Daoy (cell line): ENCODE data around the gene EXOSC10. TPM values are rescaled to one million over a fixed set of nuclear protein-coding genes. Genes with fewer than 3 reads are reported as not detected.
"Not testable (repeated sequence)": the region's sequence is repeated elsewhere in the genome, so short reads cannot be mapped to it uniquely, and the experiment has no call there.

Source experiments
- DNase-seq: peaks from one replicate; pipeline ENCODE4 v3.0.0-alpha.2; 2015; ENCODE audit warnings: low read depth
- total RNA-seq: library from RNA; depleted of rRNA; stranded (reverse); fragments of >200 nt; shearing (Covaris generic); gene quantifications from 2 replicates; pipeline ENCODE4 v1.2.3, GENCODE V29; 2014

The EXOSC10 gene
- total RNA-seq, 1 experiment from 2014 or later = 69.1 TPM

DNA sequence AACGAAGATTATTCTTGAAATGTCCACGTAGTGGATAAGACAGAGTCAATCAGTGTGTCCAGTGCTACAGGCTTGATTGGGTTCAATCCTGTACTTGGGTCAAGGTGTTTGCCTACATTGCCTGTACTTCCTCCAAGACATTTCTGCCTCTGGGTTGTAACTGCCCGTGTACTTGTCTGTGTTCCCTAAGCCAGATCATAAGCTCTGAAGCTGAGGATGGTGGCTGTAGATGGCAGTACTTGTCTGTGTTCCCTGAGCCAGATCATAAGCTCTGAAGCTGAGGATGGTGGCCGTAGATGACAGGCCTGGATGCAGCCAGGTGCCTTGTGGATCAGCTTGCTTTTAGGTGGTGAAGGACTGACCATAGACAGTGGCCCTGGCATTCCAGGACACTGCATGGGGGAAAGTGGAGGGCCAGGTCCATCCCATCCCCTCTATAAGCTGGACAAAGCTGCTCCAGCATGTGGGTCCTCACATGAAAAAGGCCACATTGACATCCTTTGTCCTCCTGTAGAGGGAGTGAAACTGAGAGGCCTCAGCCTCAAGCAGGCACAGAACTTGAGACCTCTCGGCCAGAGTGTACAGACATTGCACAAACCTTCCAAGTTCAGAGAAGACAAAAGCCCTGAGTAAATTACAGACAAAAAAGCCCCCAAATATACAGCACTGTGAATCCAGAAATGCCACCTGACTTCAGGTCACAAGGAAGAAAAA lies 37.9 kb downstream of the EXOSC10 start:
- no peak for DNase-seq

DNA sequence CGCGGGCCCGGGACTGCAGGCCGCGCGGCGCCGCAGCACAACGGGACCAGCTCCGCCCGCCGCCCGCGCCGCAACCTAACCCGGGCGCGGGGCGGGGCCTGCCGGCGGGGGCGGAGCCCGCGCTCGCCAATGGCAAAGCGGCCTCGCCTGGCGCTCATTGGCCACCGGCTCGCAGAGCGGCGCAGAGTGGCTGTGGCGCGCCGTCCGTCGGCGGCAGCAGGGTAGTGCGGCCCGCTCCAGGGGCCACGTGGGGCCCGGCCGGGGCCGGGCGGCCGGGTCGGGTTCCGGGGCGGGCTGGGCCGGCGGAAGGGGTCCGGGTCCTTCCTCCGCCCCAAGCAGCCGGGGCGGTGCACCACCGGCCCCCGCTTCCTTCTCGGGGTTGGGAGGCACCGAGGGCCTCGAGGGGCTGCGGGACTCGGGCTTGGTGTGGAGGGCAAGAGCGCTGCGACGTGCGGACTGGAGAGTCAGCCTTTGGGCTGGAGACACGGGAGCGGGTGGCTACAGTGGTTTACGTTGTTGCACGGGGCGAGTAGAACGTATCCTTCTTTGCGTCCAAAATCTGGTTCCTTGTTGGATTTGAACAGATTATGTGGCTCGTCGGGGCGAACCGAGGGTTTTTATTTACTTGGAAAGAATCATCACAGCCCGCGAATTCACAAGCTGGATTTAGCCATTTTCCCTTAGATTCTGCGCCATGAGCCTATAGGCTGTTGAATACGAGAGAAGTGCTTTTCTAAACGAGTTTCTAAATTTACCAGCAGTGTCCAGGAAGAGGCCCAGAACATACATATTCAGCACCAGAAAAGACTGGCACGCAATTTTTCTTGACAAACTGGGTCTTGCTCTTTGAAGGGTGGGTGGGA lies 39.5 kb downstream of the EXOSC10 start, which contains the start of gene SRM:
Gene SRM, minus strand, starts transcription at position 51 of the 863 bp plus-strand sequence. CDS start 75 bp downstream, outside the sequence.
- DNase-seq = peak; percentile 98

DNA sequence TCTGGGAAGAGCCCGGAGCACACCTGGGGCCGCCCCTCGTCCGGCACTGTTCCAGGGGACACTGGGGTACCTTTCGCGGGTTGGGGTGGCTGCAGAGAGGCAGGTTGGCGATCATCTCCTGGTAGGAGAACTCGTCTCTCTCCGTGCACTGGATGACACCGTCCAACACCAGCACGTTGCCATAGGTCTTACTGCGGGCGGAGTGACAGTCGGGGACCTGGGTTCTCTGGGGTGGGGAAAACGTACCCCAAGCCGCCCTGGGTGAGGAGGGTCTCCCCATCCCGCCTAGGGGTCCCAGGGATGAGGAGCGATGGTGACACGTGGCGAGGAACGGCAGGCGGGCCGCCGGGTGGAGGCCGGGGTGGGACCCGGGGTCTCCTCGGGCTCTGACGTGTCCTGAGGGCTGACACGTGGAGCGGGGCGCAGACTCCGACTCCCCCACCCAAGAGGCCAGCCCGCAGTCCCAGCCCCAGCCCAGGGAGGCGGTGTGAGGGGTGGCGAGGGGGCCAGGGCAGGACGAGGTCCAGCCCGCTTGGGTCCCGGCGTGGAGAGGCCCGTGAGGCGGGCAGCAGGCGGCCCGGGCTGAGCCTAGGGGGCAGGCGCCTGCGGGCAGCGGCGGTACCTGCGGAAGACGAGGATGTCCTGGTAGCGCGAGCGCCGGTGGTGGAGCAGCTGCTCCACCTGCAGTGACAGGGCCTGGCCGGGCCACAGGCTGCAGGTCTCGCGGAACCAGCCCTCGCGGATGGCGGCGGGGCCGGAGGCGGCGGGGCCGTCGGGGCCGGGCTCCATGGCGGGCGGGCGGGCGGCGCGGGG lies 40.3 kb downstream of the EXOSC10 start:
- DNase-seq = peak; percentile 26

DNA sequence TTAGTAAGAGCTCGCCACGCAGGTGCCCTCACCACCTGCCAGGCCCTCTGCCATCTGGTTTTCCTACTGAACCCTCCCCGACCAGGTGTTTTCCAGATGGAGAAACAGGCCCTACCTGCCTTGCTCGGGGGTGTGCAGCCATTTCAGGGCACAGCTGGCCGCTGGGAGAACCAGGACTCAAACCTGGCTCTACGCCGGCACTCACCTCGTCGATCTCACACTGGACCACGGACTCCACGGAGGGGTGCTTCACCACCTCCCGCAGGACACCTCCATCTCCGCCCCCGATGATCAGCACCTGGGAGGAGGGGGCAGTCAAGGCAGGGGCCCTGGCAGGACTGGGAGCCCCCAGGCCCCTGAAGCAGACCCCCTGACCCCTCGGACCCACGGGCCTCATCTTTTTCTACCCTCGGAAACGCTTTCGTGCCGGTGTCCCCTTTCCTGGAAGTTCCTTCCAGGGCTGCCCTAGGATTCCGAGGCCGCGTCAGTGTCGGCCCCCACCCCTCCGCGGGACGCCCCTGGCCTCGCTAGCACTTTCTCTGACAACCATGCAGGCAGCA lies 41.0 kb downstream of the EXOSC10 start:
- no peak for DNase-seq

DNA sequence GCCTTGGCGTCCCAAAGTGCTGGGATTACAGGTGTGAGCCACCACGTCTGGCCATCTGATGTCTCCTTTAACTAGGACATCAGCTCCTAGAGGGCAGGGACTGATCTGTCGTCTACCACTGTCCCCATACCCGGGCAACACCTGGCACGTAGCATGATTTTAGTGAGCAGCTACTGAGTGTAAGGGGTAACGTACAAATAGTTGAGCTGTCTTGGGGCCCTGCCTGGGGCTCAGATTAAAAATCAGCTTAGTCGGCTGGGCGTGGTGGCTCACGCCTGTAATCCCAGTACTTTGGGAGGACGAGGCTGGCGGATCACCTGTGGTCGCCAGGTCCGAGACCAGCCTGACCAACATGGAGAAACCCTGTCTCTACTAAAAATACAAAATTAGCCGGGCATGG lies 41.6 kb downstream of the EXOSC10 start:
- no peak for DNase-seq

DNA sequence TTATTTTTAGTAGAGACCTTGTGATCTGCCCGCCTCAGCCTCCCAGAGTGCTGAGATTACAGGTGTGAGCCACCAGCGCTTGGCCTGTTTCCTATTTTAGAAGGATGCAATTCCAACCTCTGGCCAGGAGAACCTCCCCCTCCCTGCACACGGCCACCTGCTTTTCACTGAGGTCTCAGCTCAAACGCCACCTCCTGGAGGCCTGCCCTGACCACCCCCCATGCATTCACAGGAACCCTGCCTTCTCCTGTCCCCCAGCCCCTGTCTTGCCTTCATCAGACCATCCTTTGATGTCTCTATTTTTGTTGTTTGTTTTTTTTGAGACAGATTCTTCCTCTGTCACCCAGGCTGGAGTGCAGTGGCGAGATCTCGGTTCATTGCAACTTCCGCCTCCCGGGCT lies 42.2 kb downstream of the EXOSC10 start:
- no peak for DNase-seq

DNA sequence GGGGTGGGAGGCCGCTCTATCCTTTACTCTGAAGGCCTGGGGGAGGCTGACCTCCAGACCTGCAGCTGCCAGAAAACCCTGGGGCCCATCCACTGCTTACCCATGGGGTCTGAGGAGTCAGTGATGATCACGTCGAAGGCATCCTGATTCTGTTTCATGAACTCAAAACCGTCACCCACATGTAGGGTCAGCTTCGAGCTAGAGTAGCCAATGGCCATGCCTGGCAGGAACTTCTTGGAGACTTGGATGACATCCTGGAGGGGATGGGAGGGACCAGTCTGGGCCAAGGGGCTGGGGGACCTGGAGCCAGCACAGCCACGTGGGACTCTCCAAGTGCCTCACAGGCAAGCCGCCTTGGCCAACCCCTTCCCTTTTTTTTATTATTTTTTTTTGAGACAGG lies 43.2 kb downstream of the EXOSC10 start:
- no peak for DNase-seq

DNA sequence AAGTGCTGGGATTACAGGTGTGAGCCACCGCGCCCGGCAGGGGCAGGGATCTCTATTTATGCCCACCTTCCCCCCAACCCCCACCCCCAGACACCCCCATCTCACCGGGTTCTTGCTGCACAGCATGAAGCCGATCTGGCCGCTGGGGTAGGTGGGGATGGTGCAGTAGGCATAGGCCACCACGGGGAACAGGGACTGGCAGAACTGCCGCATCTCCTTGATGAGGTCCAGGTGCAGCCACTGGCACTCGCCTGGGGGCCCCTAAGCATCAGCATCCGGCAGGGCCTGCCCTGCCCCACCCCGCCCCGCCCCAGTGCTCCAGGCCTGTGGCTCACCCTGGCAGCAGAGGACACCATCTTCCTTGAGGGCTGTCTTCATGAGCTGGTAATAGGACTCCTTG lies 44.0 kb downstream of the EXOSC10 start:
- DNase-seq = no peak

DNA sequence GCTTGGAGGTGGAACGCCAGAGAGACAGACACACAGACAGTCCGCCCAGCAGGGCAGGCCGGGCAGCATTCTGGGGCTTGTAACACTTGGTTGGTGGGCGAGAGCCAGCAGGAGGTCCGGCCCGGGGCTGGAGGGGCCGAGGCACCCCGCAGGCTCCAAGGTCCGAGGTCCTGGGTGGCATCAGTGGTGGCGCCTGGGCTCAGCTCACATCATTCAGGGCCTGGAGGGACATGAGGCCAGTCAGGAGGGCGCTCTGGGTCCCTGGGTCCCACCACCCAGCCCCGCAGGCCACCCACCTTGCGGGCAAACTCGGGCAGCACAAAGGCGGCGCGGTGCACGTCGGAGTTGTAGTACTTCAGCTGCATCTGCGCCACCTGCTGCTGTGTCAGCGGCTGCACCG lies 45.0 kb downstream of the EXOSC10 start:
- DNase-seq = no peak

DNA sequence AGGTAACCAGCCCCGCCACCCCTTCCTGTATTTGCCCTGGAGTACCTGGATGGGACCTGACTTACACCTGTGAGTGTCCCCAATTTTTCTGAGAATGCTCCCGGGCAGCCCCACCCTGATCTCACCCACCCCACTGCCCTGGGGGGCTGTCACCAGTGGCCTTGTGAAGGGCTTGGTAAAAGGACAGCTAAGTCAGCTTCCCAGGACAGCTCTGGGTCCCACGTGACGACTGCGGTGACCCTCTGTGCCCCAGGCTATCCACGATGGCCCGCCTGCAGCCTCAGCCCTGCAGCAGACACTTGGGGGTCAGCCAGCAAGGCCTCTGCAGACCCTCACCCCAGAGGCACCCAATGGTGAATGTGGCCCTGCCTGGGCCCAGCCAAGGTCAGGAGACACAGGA lies 45.5 kb downstream of the EXOSC10 start:
- no peak for DNase-seq

DNA sequence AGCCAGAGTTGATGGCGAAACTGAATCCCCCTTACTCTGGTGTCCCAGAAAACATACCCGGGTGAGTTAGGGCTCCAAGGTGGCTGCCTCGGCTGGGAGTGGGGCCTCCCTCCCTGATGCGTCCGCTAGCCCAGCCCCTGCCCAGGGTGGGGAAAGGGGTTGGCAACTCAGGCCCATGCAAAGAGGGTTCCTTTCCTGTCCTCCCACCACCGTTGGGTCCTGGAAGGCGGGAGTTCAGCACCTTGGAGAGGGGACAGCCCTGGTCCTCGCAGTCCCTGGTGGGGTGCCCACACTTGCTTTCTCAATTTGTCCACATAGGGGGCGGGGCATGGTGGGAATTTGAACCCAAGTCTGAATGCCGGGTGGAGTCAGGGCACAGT lies 45.9 kb downstream of the EXOSC10 start:
- DNase-seq = peak; percentile 25

DNA sequence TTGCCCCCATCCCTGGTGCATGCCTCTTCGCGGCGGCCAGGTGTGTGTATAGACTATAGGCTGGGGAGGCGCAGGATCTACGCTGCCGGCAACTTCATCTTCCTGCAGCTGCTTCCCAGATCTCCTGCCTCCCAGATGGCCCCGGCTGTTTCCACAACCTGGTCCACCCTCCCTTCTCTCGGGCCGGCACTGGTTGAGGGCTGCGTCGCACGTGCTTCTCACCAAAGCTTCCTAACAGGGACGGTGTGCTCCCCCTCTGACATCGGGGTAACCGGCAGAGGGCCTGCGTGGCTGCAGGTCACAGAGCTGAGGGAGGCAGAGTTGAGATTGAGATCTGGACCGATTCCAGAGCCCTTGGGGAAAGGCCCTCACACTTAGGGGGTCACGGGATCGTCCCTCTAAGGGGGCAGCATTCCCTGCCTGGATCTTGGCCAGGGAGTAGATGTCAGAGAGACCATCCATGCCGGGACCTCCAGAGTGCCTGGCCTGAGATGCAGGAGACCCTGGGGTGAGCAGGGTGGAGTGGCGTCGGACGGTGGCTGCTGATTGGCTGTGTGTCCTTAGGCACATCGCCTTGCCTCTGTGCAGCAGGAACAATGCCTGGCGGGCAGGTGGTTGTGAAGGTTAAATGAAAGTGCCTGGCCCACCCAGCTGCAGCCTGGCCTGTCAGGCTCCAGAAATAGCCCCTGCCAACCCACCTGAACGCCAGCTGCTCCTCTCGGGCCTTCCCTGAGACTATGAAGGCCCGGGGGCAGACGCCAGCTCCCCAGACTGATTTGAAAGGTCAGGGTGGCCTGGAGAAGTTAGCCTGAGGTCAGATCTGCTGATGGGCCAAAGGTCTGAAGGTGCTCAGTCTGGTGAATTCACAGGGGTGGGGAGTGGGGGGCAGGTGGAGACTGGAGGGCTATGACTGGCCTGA lies 46.6 kb downstream of the EXOSC10 start:
- no peak for DNase-seq

DNA sequence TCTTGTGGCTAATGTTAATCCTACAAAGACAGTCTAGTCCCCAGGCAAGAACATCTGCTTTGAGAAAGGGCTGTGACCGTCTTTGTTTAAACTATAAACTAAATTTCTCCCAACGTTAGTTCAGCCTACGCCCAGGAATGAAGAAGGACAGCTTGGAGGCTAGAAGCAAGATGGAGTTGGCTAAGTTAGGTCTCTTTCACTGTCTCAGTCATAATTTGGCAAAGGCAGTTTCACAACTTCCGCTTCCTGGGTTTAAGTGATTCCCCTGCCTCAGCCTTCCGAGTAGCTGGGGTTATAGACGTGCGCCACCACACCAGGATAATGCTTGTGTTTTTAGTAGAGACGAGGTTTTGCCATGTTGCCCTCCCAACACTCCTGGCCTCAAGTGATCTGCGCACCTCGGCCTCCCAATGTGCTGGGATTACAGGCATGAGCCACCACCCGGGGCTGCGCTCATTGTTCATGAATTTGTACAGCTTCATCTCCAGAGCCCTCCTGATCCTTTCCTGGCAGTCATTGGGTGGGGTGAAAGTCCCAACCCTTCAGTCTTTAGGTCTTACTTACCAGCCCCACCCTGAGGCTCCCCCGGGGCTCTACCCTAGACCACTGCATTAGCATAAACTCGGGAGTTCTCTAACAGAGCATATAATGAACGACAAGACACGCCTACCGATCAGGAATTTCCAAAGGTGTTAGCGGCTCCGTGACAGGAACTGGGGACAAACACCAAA lies 47.7 kb downstream of the EXOSC10 start:
- DNase-seq = no peak

DNA sequence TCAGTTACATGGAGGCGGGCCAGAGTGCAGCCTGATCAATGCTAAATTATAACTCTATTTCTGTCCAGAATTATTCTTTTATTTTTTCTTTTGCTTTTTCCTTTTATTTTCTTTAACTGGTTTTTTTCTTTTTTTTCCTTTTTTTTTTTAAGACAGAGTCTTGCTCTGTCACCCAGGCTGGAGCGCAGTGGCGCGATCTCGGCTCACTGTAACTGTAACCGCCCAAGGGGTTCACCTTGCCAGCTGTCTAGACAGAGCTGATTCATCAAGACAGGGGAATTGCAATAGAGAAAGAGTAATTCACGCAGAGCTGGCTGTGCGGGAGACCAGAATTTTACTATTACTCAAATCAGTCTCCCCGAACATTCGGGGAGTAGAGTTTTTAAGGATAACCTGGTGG lies 48.5 kb downstream of the EXOSC10 start:
- DNase-seq = not testable (repeated sequence)

DNA sequence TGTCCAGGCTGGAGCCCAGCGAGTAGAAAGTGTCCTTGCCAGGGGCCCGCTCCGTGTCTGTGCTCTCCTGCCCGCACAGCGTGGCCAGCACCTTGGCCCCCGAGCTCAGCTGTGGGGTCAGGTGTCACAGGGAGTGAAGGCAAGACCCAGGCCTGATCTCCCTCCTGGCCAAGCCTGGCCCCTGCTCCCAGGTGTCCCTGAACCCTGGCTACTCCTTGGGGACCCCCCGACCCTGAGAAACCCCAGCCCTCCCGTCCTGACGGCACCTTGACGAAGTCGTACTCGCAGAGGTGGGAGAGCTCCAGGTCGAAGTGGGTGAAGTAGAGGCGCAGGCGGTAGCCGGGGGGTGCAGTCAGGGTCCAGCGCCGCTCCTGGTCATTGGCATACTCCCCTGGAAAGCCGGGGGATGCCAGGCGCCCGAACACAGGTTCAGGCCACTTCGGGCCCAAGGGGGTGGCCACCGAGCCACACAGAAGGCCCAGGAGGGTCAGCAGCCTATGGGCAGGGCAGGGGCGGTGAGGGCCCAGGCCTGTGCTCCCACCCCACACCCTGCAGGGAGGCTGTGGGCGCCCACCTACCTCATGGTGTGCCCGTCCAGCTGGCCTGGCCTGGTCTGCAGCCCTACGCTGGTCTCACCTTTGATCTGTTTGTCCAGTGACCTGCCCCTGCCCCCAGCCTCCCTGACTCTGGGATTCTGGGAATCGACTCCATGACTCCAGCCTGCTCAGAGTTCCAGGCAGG lies 52.9 kb downstream of the EXOSC10 start, which contains the start of gene MASP2:
Gene MASP2, minus strand, starts transcription at position 615 of the 741 bp plus-strand sequence. Its CDS starts 32 bp downstream, at position 583.
- no peak for DNase-seq

DNA sequence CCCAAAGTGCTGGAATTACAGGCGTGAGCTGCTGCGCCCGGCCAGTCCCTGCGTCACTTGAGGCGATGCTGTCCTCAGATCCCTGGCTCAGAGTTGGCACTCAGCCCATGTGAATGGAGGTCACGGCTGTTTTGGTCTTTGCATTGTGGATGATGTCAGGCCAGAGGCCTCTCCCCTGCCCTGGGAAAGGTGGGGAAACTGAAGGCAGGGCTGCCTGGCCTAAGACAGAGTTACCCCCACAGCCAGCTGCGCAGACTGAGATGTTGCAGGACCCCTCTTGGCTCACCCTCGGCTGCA lies 53.5 kb downstream of the EXOSC10 start:
- DNase-seq = no peak

DNA sequence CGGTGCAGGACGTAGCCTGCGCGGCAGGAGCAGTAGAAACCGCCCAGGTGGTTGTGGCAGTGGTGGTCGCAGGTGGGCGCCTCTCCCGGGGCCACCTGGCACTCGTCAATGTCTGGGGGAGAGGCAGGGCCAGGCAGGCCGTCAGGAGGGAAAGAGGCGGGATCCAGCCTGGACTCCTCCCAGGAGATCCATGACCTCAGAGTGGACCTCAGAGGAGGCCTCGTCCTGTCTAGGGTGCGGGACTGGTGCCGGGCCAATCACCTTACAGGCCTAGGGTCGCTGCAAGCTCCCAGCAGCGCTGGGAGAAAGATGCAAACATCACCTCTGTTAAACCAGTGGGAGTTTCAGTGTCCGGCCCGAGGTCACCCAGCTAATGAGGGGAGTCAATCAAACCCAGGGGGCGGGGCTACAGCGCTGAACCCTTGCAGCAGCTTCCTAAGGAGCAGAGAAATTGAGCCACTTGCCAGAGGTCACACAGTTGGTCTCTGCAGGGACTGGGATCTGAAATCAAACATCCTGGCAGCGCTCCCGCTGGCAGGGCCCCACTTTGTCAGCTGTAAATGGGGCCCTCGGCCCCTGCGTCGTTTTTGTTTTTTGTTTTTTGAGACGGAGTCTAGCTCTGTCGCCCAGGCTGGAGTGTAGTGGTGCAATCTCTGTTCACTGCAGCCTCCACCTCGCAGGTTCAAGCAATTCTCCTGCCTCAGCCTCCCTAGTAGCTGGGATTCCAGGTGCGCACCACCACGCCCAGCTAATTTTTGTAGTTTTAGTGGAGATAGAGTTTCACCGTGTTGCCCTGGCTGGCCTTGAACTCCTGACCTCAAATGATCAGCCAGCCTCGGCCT lies 54.0 kb downstream of the EXOSC10 start:
- no peak for DNase-seq

DNA sequence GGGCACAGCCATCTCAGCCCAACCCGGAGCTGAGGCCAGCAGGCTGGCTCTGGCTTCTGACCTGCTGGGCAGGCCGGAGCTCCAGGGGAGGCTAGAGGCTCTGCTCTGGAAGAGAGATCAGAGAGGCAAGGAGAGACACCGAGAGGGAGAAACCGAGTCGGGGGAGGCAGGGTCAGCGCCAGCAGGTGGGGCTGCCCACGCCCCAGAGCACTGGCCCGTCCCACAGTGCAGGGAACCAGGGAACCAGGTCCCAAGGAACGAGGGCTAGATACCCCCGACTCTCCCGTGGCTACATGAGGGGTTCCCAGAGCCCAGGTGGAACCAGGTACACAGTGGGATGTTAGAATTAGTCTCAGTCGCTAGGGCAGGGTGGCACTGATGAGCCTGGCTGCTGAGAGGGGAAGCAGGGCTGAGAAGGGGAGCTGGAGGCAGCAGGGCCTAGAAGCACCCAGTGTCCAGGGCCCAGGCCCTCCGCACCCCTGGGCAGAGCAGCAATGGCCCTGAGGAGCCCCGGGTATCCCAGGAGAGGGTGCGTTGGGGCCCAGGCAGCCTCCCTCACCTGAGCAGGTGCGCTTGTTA lies 54.7 kb downstream of the EXOSC10 start:
- DNase-seq = no peak
